Measurements from ENCODE around the gene ZC3H10. TPM values are rescaled to one million over a fixed set of nuclear protein-coding genes. Genes with fewer than 3 reads are reported as not detected.
A peak's percentile ranks its signal among the peaks of the same experiment; 100 is the strongest.

Gene ZC3H10
- total RNA-seq, 3 donors from 2014 or later = 5.0 to 11.8 (median 5.4) TPM

- peak overlapping the region; percentile 90 for H3K4me3 ChIP-seq
- ATAC-seq (peak; percentile 65), DNase-seq (peak; percentile 92 to 96 (median 95))
- peak; percentile 67 for TF ChIP-seq CTCF (IDR thresholded peaks at IDR 0.05)
- H3K36me3 ChIP-seq (ENCODE audit: low read depth) = no peaks in the 10 kb centered on the region
- H3K4me1 ChIP-seq (ENCODE audit: low read depth) = peaks cover 27% of the 10 kb centered on the region
- H3K9me3 ChIP-seq = no peaks in the 10 kb centered on the region
- intact Hi-C loops (cut with DNase I, micrococcal nuclease) = no loop called here
These were observed 38.9 kb upstream of the ZC3H10 start for GRCh38 chr12:56078931-56079722.

GRCh38 chr12:56079723-56080555, 38.1 kb upstream of the ZC3H10 start, which contains the start of gene ERBB3:
Gene ERBB3, plus strand, starts transcription at chr12:56080165. Its CDS starts 136 bp downstream, at chr12:56080301.
- peak; percentile 82 for ATAC-seq
- no peaks in the 10 kb centered on the region for H3K9me3 ChIP-seq
- peak within 1 kb of the TSS; percentile 90 for H3K4me3 ChIP-seq
- no peaks in the 10 kb centered on the region for H3K36me3 ChIP-seq (ENCODE audit: low read depth)
- H3K4me1 ChIP-seq (ENCODE audit: low read depth) = peaks cover 27% of the 10 kb centered on the region
- peak; percentile 42 for TF ChIP-seq CTCF (IDR thresholded peaks at IDR 0.05)
- peak; percentile 88 to 90 (median 89) for DNase-seq
- intact Hi-C loops (cut with DNase I, micrococcal nuclease) = no loop called here

GRCh38 chr12:56080556-56081138, 37.4 kb upstream of the ZC3H10 start:
- DNase-seq (peak; percentile 76 to 82 (median 82)), ATAC-seq (peak; percentile 62)
- Histone ChIP-seq H3K36me3 (ENCODE audit: low read depth) (no peaks in the 10 kb centered on the region), H3K4me1 (ENCODE audit: low read depth) (peaks cover 32% of the 10 kb centered on the region), H3K9me3 (no peaks in the 10 kb centered on the region), H3K4me3 (peak overlapping the region; percentile 90)
- intact Hi-C loops (cut with DNase I, micrococcal nuclease) = no loop called here
- no peak for TF ChIP-seq CTCF (IDR thresholded peaks at IDR 0.05)

GRCh38 chr12:56081393-56082347, 36.4 kb upstream of the ZC3H10 start:
- DNase-seq (peak; percentile 78 to 84 (median 78)), ATAC-seq (peak; percentile 69)
- no peaks in the 10 kb centered on the region for H3K36me3 ChIP-seq (ENCODE audit: low read depth)
- peak overlapping the region; percentile 25 for H3K4me3 ChIP-seq
- H3K9me3 ChIP-seq = no peaks in the 10 kb centered on the region
- peaks cover 39% of the 10 kb centered on the region for H3K4me1 ChIP-seq (ENCODE audit: low read depth)
- intact Hi-C loops (cut with DNase I, micrococcal nuclease) = no loop called here
- TF ChIP-seq CTCF (IDR thresholded peaks at IDR 0.05) = no peak

Data from mucosa of descending colon (tissue), 3 donors.